Endothelial cell of umbilical vein (primary cell): ENCODE results near the gene TBC1D7. TPM values are rescaled to one million over a fixed set of nuclear protein-coding genes. Genes with fewer than 3 reads are reported as not detected.

Experiments used
- BruUV-seq: library from RNA; stranded (reverse); fragments of 400-500 nt; replicated peaks from 2 replicates; lab custom pipeline; 2021; lab: Mats Ljungman, UMichigan
- CTCF ChIA-PET: fragments of 300-600, 350-600 bp; sonication (Branson Sonifier 250); formaldehyde crosslinking; loops from one replicate; lab custom pipeline; 2021; ENCODE audit warnings: antibody characterized with exemption, inconsistent platforms; lab: Charles Lee
- POLR2A ChIA-PET: fragments of 300-600, 350-600 bp; sonication (Branson Sonifier 250); formaldehyde crosslinking; loops from one replicate; lab custom pipeline; 2021; ENCODE audit warnings: antibody characterized with exemption, inconsistent platforms; lab: Charles Lee
- DNase-seq: peaks from one replicate; pipeline ENCODE4 v3.0.0-alpha.2; 2011; ENCODE audit warnings: low read depth, low spot score
- FAIRE-seq: peaks from 2 replicates; lab custom pipeline; 2011; peaks lifted over from hg19 to GRCh38; lab: Jason Lieb, UNC
- H2AFZ ChIP-seq: 2 replicates; pipeline ENCODE4 v1.6.0; 2012; ENCODE audit warnings: low read depth, low read length, control low read depth, inconsistent platforms
- H3K27ac ChIP-seq: 2 replicates; pipeline ENCODE4 v1.5.1; 2011; ENCODE audit warnings: low read depth, mild to moderate bottlenecking, control low read depth, low read length, moderate library complexity; ENCODE audit not compliant: insufficient read depth
- H3K27me3 ChIP-seq, 2 experiments: 2 replicates each; pipeline versions ENCODE4 v1.6.0 to v1.6.1; 2011; ENCODE audit warnings: low read length in 2 of 2, mixed read lengths in 1 of 2; ENCODE audit not compliant: control insufficient read depth in 2 of 2, insufficient read depth in 2 of 2
- H3K36me3 ChIP-seq, 2 experiments: 2 replicates in 1 of 2; 3 replicates in 1 of 2; pipeline ENCODE4 v1.5.1; 2011; ENCODE audit warnings: low read length in 2 of 2, mild to moderate bottlenecking in 1 of 2, moderate library complexity in 1 of 2; ENCODE audit not compliant: control insufficient read depth in 2 of 2, insufficient read depth in 2 of 2; ENCODE audit errors: extremely low read depth in 1 of 2
- H3K4me1 ChIP-seq: 3 replicates; pipeline ENCODE4 v1.5.1; 2011; ENCODE audit warnings: mild to moderate bottlenecking, low read length; ENCODE audit not compliant: control insufficient read depth, insufficient read depth; ENCODE audit errors: extremely low read depth
- H3K4me2 ChIP-seq: 2 replicates; pipeline ENCODE4 v1.6.1; 2011; ENCODE audit warnings: low read length, control low read depth, mixed read lengths; ENCODE audit not compliant: insufficient read depth
- H3K4me3 ChIP-seq, 3 experiments: fragments of 200-600 bp in 1 of 3; sonication (generic), shearing (Covaris generic) in 1 of 3; replicated peaks in 1 of 3; 2 replicates each; pipeline ENCODE4 v1.5.1; 2011 to 2016; ENCODE audit warnings: control low read depth in 3 of 3, low read length in 3 of 3, mild to moderate bottlenecking in 2 of 3, inconsistent platforms in 1 of 3, low read depth in 1 of 3, moderate library complexity in 1 of 3; ENCODE audit not compliant: insufficient read depth in 1 of 3
- H3K79me2 ChIP-seq: 2 replicates; pipeline ENCODE4 v1.6.0; 2012; ENCODE audit warnings: low read length, inconsistent platforms; ENCODE audit not compliant: control insufficient read depth, insufficient read depth
- H3K9ac ChIP-seq: replicated peaks from 2 replicates; pipeline ENCODE3; 2011; ENCODE audit warnings: low read length, control low read depth; ENCODE audit not compliant: insufficient read depth; ENCODE audit errors: extremely low read depth
- H3K9me1 ChIP-seq: replicated peaks from 3 replicates; pipeline ENCODE4 v1.6.0; 2011; ENCODE audit warnings: mild to moderate bottlenecking, low read length; ENCODE audit not compliant: control insufficient read depth, insufficient read depth; ENCODE audit errors: extremely low read depth
- H3K9me3 ChIP-seq: replicated peaks from 2 replicates; pipeline ENCODE4 v1.5.1; 2012; ENCODE audit warnings: low read length, inconsistent platforms; ENCODE audit not compliant: control insufficient read depth, insufficient read depth
- H4K20me1 ChIP-seq: replicated peaks from 2 replicates; pipeline ENCODE3; 2011; ENCODE audit warnings: mild to moderate bottlenecking, low read length; ENCODE audit not compliant: control insufficient read depth, insufficient read depth; ENCODE audit errors: extremely low read depth
- CTCF ChIP-seq, 2 donors: IDR thresholded peaks; 1 replicate in 1 of 2; 2 replicates in 1 of 2; pipeline ENCODE4 v1.5.1; 2011; ENCODE audit warnings: low read length in 2 of 2, mild to moderate bottlenecking in 2 of 2, moderate library complexity in 2 of 2, control low read depth in 1 of 2, inconsistent platforms in 1 of 2, low read depth in 1 of 2; ENCODE audit not compliant: insufficient read depth in 1 of 2; ENCODE audit errors: extremely low read depth in 1 of 2
- EZH2 ChIP-seq: IDR thresholded peaks from 2 replicates; pipeline ENCODE4 v1.6.1; 2012; ENCODE audit warnings: borderline replicate concordance, low read depth, mild to moderate bottlenecking, moderate library complexity, low read length, inconsistent platforms; ENCODE audit not compliant: severe bottlenecking
- FOS ChIP-seq: IDR thresholded peaks from 2 replicates; pipeline ENCODE4 v1.6.1; 2011; ENCODE audit warnings: mild to moderate bottlenecking, low read length, moderate library complexity, borderline replicate concordance; ENCODE audit not compliant: insufficient read depth
- GATA2 ChIP-seq: IDR thresholded peaks from 2 replicates; pipeline ENCODE4 v1.7.0; 2011; ENCODE audit warnings: low read depth, mild to moderate bottlenecking, moderate library complexity, mixed read lengths, low read length; ENCODE audit not compliant: insufficient read length, insufficient read depth
- JUN ChIP-seq: IDR thresholded peaks from 2 replicates; pipeline ENCODE4 v1.6.1; 2011; ENCODE audit warnings: borderline replicate concordance, low read depth; ENCODE audit not compliant: insufficient read length, insufficient read depth
- MAX ChIP-seq: IDR thresholded peaks from 2 replicates; pipeline ENCODE4 v1.6.1; 2011; ENCODE audit not compliant: insufficient read depth, insufficient read length
- MYC ChIP-seq: IDR thresholded peaks from one replicate; pipeline ENCODE4 v1.6.1; 2011; ENCODE audit warnings: mild to moderate bottlenecking, low read depth, low read length
- POLR2A ChIP-seq: IDR thresholded peaks from 2 replicates; pipeline ENCODE4 v1.6.1; 2012; ENCODE audit warnings: low read depth, mild to moderate bottlenecking, control low read depth, low read length
- POLR2AphosphoS5 ChIP-seq: IDR thresholded peaks from 2 replicates; pipeline ENCODE4 v1.6.1; 2012; ENCODE audit warnings: low read depth, mild to moderate bottlenecking, control low read depth, low read length, moderate library complexity; ENCODE audit not compliant: insufficient read depth
- dilution Hi-C: fragments of 300-500 bp; cut with MboI; formaldehyde crosslinking; loops from one replicate; pipeline ENCODE4 v1.15.0; 2019; ENCODE audit warnings: low sequenced_read_pairs; ENCODE audit not compliant: extremely low pct_ligation_motif_present
- intact Hi-C: fragments of 100-400 bp; cut with micrococcal nuclease; formaldehyde crosslinking; loops from one replicate; pipeline ENCODE4 v1.10.0; 2022
- polyA plus RNA-seq, 4 experiments: library from polyadenylated mRNA; depleted of rRNA in 3 of 4; stranded (reverse) in 3 of 4; unstranded in 1 of 4; fragments of >200 nt; gene quantifications; 2 replicates each; pipeline versions ENCODE4 v1.2.1 to v1.2.3, GENCODE V29; 2011 to 2012; ENCODE audit warnings: missing spikeins in 1 of 4
- total RNA-seq: library from RNA; stranded (reverse); gene quantifications from 2 replicates; pipeline ENCODE4 v1.2.3, GENCODE V29; 2021

Gene TBC1D7
- total and polyA plus RNA-seq, 2 donors (not counting 3 experiments of a cell fraction or from before 2014, with no cell fraction given), result 26.6 to 28.1 TPM

DNA sequence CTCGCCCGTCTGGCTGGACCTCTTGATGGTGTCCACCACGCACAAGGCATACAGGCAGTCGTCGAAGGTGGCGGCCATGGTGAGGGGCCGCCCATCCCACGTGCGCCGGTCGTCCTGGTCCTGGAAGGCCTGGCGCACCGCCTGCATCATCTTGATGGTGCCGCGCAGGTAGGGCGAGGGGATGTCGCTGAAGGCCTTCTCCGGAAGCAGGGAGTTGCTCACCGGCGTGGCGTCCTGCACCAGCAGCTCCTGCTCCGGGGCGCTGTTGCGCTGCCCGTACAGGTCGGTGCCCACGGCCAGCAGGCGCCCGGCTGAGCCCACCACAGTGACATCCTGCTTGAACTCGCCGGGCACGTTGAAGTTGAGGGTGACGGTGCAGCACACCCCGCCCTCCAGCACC, 36.5 kb upstream of the TBC1D7 start:
- no peak overlapping the region for H2AFZ ChIP-seq
- no peaks in the 10 kb centered on the region for H3K9me3 ChIP-seq
- ChIA-PET POLR2A (no interaction called here), CTCF (no interaction called here)
- H3K4me2 ChIP-seq, result no peak overlapping the region
- H3K27me3 ChIP-seq, result no peaks in the 10 kb centered on the region
- no peak overlapping the region for H3K27ac ChIP-seq
- H3K4me1 ChIP-seq, result peaks cover 15% of the 10 kb centered on the region
- intact Hi-C loops, result no loop called here
- H3K9me1 ChIP-seq, result no peaks in the 10 kb centered on the region
- no peaks in the 10 kb centered on the region for H3K79me2 ChIP-seq
- no peak overlapping the region for H3K9ac ChIP-seq
- peaks cover 0 to 19% of the 10 kb centered on the region in 2 experiments for H3K36me3 ChIP-seq
- FAIRE-seq (no peak), DNase-seq (no peak)
- H3K4me3 ChIP-seq, result no peak overlapping the region
- BruUV-seq, result no TSS peak
- H4K20me1 ChIP-seq, result no peaks in the 10 kb centered on the region
- dilution Hi-C loops, result no loop called here
- TF ChIP-seq EZH2 (no peak), POLR2AphosphoS5 (no peak), POLR2A (no peak), JUN (no peak), MYC (no peak), CTCF (IDR thresholded peaks at IDR 0.05; ENCODE audit: extremely low read depth in 1 of 2, insufficient read depth in 1 of 2, low read depth in 1 of 2, low read length in 2 of 2) (no peak), MAX (no peak), GATA2 (no peak), FOS (no peak)
